B cell (primary cell): ENCODE measurements around the gene GCHFR.

Source experiments
- EZH2 ChIP-seq: IDR thresholded peaks from 2 replicates; pipeline ENCODE4 v1.6.1; 2012; ENCODE audit warnings: borderline replicate concordance, low read depth, mild to moderate bottlenecking, moderate library complexity, low read length; ENCODE audit not compliant: insufficient read depth, poor library complexity, severe bottlenecking
- TF ChIP-seq, protein P1 (sequence below): fragments of 200-600 bp; IDR thresholded peaks from one replicate; pipeline ENCODE4 v1.8.0; 2022; ENCODE audit warnings: antibody characterized with exemption, mild to moderate bottlenecking

DNA sequence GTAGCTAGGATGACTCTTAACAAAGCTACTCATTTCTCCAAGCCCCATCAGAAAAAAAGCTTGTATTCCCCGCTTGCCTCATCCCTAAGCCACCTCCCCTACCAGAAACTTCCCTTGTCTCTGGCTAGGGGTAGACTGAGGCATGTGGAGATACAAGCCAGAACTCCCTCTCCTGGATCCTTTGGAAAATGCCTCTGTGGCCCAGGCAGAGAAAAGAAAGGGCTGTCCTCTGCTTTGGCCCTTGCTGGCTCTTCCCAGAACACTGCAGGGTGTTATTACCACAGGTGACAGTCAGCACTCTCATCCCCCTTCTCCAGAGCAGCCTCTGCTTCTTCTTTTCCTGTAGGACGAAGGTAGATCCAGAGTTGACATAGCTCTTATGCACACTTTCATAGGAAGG is 24.0 kb upstream of the GCHFR start:
- TF ChIP-seq, protein P1, sequence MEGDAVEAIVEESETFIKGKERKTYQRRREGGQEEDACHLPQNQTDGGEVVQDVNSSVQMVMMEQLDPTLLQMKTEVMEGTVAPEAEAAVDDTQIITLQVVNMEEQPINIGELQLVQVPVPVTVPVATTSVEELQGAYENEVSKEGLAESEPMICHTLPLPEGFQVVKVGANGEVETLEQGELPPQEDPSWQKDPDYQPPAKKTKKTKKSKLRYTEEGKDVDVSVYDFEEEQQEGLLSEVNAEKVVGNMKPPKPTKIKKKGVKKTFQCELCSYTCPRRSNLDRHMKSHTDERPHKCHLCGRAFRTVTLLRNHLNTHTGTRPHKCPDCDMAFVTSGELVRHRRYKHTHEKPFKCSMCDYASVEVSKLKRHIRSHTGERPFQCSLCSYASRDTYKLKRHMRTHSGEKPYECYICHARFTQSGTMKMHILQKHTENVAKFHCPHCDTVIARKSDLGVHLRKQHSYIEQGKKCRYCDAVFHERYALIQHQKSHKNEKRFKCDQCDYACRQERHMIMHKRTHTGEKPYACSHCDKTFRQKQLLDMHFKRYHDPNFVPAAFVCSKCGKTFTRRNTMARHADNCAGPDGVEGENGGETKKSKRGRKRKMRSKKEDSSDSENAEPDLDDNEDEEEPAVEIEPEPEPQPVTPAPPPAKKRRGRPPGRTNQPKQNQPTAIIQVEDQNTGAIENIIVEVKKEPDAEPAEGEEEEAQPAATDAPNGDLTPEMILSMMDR: no peak
- TF ChIP-seq EZH2: no peak
